GM13976 (cell line): ENCODE measurements around the gene MAML2.
"Not testable (repeated sequence)": the region's sequence is repeated elsewhere in the genome, so short reads cannot be mapped to it uniquely, and the experiment has no call there.

Source experiments
- DNase-seq: peaks from one replicate; pipeline ENCODE4 v3.0.0; 2012; ENCODE audit warnings: low spot score
- CTCF ChIP-seq: IDR thresholded peaks from 2 replicates; pipeline ENCODE4 v1.5.1; 2012; ENCODE audit warnings: borderline replicate concordance, mild to moderate bottlenecking; ENCODE audit not compliant: insufficient read depth; ENCODE audit errors: extremely low read depth, missing control alignments, control extremely low read depth
- in situ Hi-C: fragments of 300-500 bp; cut with MboI; formaldehyde crosslinking; loops from one replicate; pipeline ENCODE4 v1.12.0; 2022; ENCODE audit warnings: low sequenced_read_pairs, mixed read lengths, inconsistent platforms; ENCODE audit not compliant: unreplicated experiment

The MAML2 gene

GRCh38 chr11:96275801-96276594 lies 67.0 kb downstream of the MAML2 start:
- no peak for DNase-seq
- in situ Hi-C loops: no loop called here
- TF ChIP-seq CTCF: no peak

- no peak for DNase-seq
- in situ Hi-C loops: no loop called here
- no peak for TF ChIP-seq CTCF
These were observed 69.5 kb downstream of the MAML2 start for GRCh38 chr11:96273507-96273906.

- in situ Hi-C loops: no loop called here
- TF ChIP-seq CTCF: no peak
- no peak for DNase-seq
These were observed 70.3 kb downstream of the MAML2 start for GRCh38 chr11:96272529-96273222.

GRCh38 chr11:96271777-96272176 lies 71.2 kb downstream of the MAML2 start:
- in situ Hi-C loops: no loop called here
- TF ChIP-seq CTCF: no peak
- DNase-seq: no peak

- DNase-seq, in situ Hi-C loops: not testable (repeated sequence)
These were observed 71.6 kb downstream of the MAML2 start for GRCh38 chr11:96271352-96271751.

GRCh38 chr11:96268527-96268926 lies 74.5 kb downstream of the MAML2 start:
- in situ Hi-C loops, DNase-seq: not testable (repeated sequence)

GRCh38 chr11:96267496-96268032 lies 75.4 kb downstream of the MAML2 start:
- TF ChIP-seq CTCF: no peak
- in situ Hi-C loops: no loop called here
- peak; percentile 84 for DNase-seq
